WI38 (cell line): Measurements from ENCODE around the gene GTF2H4.
"Not testable (repeated sequence)": the region's sequence is repeated elsewhere in the genome, so short reads cannot be mapped to it uniquely, and the experiment has no call there.

Experiments used
- H3K4me3 ChIP-seq: 2 replicates; pipeline ENCODE4 v1.5.1; 2011; ENCODE audit warnings: low read depth, mild to moderate bottlenecking, control low read depth, low read length
- CTCF ChIP-seq: IDR thresholded peaks from 2 replicates; pipeline ENCODE4 v1.5.1; 2012; ENCODE audit warnings: low read depth, mild to moderate bottlenecking, control low read depth, low read length

The GTF2H4 gene

GRCh38 chr6:30922447-30922852, 14.4 kb downstream of the GTF2H4 start:
- H3K4me3 ChIP-seq = no peak overlapping the region
- TF ChIP-seq CTCF = no peak

- H3K4me3 ChIP-seq = not testable (repeated sequence)
Observed at GRCh38 chr6:30924040-30924627, 16.1 kb downstream of the GTF2H4 start.

GRCh38 chr6:30926644-30927043, 18.6 kb downstream of the GTF2H4 start:
- no peak overlapping the region for H3K4me3 ChIP-seq
- TF ChIP-seq CTCF = no peak

- H3K4me3 ChIP-seq = not testable (repeated sequence)
Observed at GRCh38 chr6:30927080-30927479, 19.1 kb downstream of the GTF2H4 start.

- no peak overlapping the region for H3K4me3 ChIP-seq
- no peak for TF ChIP-seq CTCF
Observed at GRCh38 chr6:30928677-30929076, 20.7 kb downstream of the GTF2H4 start.

GRCh38 chr6:30930506-30930905, 22.5 kb downstream of the GTF2H4 start:
- no peak overlapping the region for H3K4me3 ChIP-seq
- TF ChIP-seq CTCF = no peak

- TF ChIP-seq CTCF = no peak
- H3K4me3 ChIP-seq = no peak overlapping the region
Observed at GRCh38 chr6:30931272-30931671, 23.3 kb downstream of the GTF2H4 start.

- no peak within 1 kb of the TSS for H3K4me3 ChIP-seq
- TF ChIP-seq CTCF = no peak
Observed at GRCh38 chr6:30931969-30932645, 24.1 kb downstream of the GTF2H4 start, which contains the start of gene SFTA2. TSS of gene SFTA2 (minus strand) at chr6:30932170. CDS start at chr6:30932096, 74 bp downstream.
